HG03460 (cell line): Measurements from ENCODE around the gene E2F2.

ENCODE experiments used
- ATAC-seq: cut with Tn5 transposase; IDR thresholded peaks from one replicate; pipeline ENCODE4 v1.9.1; 2021; ENCODE audit not compliant: unreplicated experiment

Gene E2F2

DNA sequence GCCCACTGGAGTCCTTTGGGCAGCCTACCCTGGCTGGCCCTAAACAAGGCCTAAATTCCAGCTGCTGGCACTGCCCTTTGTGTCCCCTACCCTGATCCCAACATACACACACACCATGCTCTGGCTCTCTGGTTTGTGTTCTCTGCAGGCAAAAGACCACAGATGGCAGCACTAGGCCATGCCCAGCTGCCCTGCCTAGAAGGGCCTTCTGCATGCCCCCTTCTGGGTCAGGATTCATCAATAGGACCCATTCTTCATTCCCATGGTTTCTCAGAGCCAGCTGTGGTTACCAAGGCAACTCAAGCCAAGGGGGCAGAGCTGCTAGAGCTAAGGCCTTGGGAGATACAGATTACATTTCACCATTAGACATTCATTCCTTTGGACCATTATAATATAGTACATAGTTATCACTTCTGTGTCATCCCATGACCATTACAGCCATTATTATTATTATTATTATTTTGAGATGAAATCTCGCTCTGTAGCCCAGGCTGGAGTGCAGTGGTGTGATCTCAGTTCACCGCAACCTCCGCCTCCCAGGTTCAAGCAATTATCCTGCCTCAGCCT is 64.5 kb downstream of the E2F2 start:
- no peak for ATAC-seq

GRCh38 chr1:23463286-23463685 is 67.7 kb downstream of the E2F2 start:
- no peak for ATAC-seq

GRCh38 chr1:23462766-23463165 is 68.3 kb downstream of the E2F2 start:
- ATAC-seq, result no peak

DNA sequence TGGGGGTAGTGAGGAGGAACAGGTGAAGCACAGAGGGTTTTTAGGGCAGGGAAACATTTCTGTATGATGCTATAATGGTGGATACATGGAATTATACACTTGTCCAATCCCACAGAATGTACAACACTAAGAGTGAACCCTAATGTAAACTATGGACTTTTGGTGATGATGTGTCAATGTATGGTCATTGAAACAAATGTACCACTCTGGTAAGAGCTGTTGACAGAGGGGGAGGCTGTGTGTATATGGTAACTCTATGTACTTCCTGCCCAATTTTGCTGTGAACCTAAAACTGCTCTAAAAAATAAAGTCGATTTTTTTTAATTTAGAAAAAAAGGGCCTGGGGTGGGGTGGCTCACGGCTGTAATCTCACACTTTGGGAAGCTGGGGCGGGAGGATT is 70.0 kb downstream of the E2F2 start:
- ATAC-seq, result no peak

GRCh38 chr1:23460519-23460918 is 70.5 kb downstream of the E2F2 start:
- ATAC-seq, result no peak

- ATAC-seq, result no peak
These were observed 71.7 kb downstream of the E2F2 start for GRCh38 chr1:23459338-23459757.
